Transverse colon (tissue), 4 donors: Measurements from ENCODE around the gene GNPTAB. TPM values are rescaled to one million over a fixed set of nuclear protein-coding genes. Genes with fewer than 3 reads are reported as not detected.

ENCODE experiments used
- DNase-seq: peaks from one replicate; pipeline ENCODE4 v3.0.0-alpha.2; 2019
- H3K27ac ChIP-seq, 4 donors: fragments of 200-600 bp; sonication (generic); 2 replicates each; pipeline ENCODE4 v1.5.1; 2016 to 2018; ENCODE audit warnings: inconsistent platforms in 4 of 4
- H3K27me3 ChIP-seq: fragments of 200-600 bp; sonication (generic); 2 replicates; pipeline ENCODE4 v1.5.1; 2017; ENCODE audit warnings: inconsistent platforms
- H3K36me3 ChIP-seq, 4 donors: fragments of 200-600 bp; sonication (generic); 2 replicates each; pipeline ENCODE4 v1.5.1; 2017 to 2019; ENCODE audit warnings: inconsistent platforms in 4 of 4
- H3K4me1 ChIP-seq, 4 donors: fragments of 200-600 bp; sonication (generic); 2 replicates each; pipeline ENCODE4 v1.5.1; 2017 to 2020; ENCODE audit warnings: inconsistent platforms in 4 of 4
- H3K4me3 ChIP-seq, 4 donors: fragments of 200-600 bp; sonication (generic); 1 replicate in 1 of 4; 2 replicates in 3 of 4; pipeline versions ENCODE4 v1.5.1 to v1.6.1; 2017 to 2019; ENCODE audit warnings: inconsistent platforms in 4 of 4
- H3K9me3 ChIP-seq, 2 donors: fragments of 200-600 bp; sonication (generic); 2 replicates each; pipeline ENCODE4 v1.5.1; 2017 to 2019; ENCODE audit warnings: inconsistent platforms in 2 of 2
- EP300 ChIP-seq: sonication (generic); formaldehyde crosslinking; IDR thresholded peaks from one replicate; pipeline ENCODE4 v1.6.1; 2017; ENCODE audit warnings: antibody characterized with exemption, low read depth
- POLR2A ChIP-seq: fragments of 450-650 bp; IDR thresholded peaks from one replicate; pipeline ENCODE4 v1.6.1; 2016; ENCODE audit warnings: antibody characterized with exemption, mild to moderate bottlenecking, moderate library complexity
- POLR2AphosphoS5 ChIP-seq, 3 donors: sonication (generic); formaldehyde crosslinking; IDR thresholded peaks; one replicate each; pipeline ENCODE4 v1.6.1; 2016; ENCODE audit warnings: antibody characterized with exemption in 3 of 3
- WGBS, 2 donors: methylation state at CpG; one replicate each; pipeline ENCODE4 v1.1.5; 2018; ENCODE audit warnings: low coverage in 1 of 2; 5-methylcytosine and 5-hydroxymethylcytosine counted together
- in situ Hi-C, 4 donors: fragments of 200-750 bp; cut with MboI; loops; one replicate each; pipeline versions ENCODE4 v1.15.0 to v1.15.1; 2017; ENCODE audit warnings: low sequenced_read_pairs in 3 of 4, low pct_ligation_motif_present in 1 of 4, low pct_unique_long_range_greater_than_20kb in 1 of 4
- intact Hi-C: fragments of 100-400 bp; cut with DNase I; formaldehyde crosslinking; loops from one replicate; pipeline ENCODE4 v1.15.1; 2023; ENCODE audit warnings: low total_unique reads
- total RNA-seq, 4 donors: library from RNA; depleted of rRNA; stranded (reverse); fragments of >200 nt; gene quantifications; one replicate each; pipeline ENCODE4 v1.1.0, GENCODE V29; 2016
- TF ChIP-seq, protein P1 (sequence below), 5 experiments: fragments of 200-600 bp in 3 of 5; fragments of 450-650 bp in 2 of 5; sonication (generic) in 3 of 5; IDR thresholded peaks; 1 replicate in 2 of 5; 2 replicates in 3 of 5; pipeline ENCODE4 v1.5.1; 2016 to 2017; ENCODE audit warnings: antibody characterized with exemption in 5 of 5, inconsistent platforms in 3 of 5, mild to moderate bottlenecking in 2 of 5, moderate library complexity in 1 of 5

GNPTAB gene
- total RNA-seq, 4 donors from 2014 or later, result 24.1 to 83.0 (median 64.5) TPM

DNA sequence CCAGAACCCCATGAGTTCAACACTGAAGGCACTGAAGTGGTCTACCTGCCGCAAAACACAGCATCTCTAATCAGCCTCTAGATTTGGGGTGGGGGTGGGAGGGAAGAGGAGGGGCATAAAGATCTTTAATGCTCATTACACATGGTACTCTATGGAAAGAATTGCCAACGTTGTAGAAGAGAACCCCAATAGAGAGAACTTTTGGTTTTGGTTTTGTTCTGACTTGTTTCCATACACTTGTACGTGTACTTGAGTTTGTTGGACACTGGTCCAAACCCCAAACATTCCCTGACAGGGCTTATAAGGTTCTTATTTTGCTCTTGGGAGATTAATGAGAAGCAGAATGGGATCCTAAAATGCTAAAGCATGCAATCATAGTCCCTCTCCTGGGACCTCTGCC is 31.0 kb downstream of the GNPTAB start:
- WGBS, 2 donors, result 70 to 100% methylated on average over 1 to 3 of the region's 3 CpGs
- in situ Hi-C loops, result no loop called here
- no peak overlapping the region for H3K27ac ChIP-seq
- peaks cover 0 to 4% (median 0%) of the 10 kb centered on the region in 4 donors for H3K4me1 ChIP-seq
- no peak overlapping the region for H3K4me3 ChIP-seq
- no peaks in the 10 kb centered on the region for H3K9me3 ChIP-seq
- intact Hi-C loops, result no loop called here
- TF ChIP-seq POLR2AphosphoS5 (IDR thresholded peaks at IDR 0.05) (no peak), POLR2A (no peak), EP300 (no peak)
- TF ChIP-seq, protein P1, sequence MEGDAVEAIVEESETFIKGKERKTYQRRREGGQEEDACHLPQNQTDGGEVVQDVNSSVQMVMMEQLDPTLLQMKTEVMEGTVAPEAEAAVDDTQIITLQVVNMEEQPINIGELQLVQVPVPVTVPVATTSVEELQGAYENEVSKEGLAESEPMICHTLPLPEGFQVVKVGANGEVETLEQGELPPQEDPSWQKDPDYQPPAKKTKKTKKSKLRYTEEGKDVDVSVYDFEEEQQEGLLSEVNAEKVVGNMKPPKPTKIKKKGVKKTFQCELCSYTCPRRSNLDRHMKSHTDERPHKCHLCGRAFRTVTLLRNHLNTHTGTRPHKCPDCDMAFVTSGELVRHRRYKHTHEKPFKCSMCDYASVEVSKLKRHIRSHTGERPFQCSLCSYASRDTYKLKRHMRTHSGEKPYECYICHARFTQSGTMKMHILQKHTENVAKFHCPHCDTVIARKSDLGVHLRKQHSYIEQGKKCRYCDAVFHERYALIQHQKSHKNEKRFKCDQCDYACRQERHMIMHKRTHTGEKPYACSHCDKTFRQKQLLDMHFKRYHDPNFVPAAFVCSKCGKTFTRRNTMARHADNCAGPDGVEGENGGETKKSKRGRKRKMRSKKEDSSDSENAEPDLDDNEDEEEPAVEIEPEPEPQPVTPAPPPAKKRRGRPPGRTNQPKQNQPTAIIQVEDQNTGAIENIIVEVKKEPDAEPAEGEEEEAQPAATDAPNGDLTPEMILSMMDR (IDR thresholded peaks at IDR 0.05), result no peak
- H3K36me3 ChIP-seq, result peaks cover 0 to 6% (median 0%) of the 10 kb centered on the region in 4 donors
- H3K27me3 ChIP-seq, result no peaks in the 10 kb centered on the region
- DNase-seq, result no peak

DNA sequence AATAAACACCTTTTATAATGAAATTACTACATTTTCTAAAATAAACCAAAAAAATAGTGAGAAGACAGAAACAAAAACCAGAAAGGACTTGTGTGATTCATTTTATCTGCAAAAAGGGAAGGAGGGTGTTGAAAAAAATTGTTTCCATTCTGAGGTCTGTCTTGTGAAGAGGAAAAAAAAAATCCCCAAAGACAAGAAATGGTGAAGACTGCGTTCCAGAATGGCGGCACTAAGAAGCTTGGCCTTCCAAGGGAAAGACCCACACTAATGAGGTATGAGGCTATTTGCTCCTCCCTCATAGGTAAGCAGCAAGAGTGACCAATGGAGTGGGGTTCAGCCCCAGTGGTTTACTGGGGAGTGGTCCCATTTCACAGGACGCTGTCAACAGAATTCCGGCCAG is 35.0 kb downstream of the GNPTAB start:
- H3K27me3 ChIP-seq, result no peaks in the 10 kb centered on the region
- intact Hi-C loops, result no loop called here
- in situ Hi-C loops, result no loop called here
- no peak overlapping the region for H3K4me3 ChIP-seq
- no peak overlapping the region for H3K27ac ChIP-seq
- H3K4me1 ChIP-seq, result peaks cover 0 to 31% (median 5%) of the 10 kb centered on the region in 4 donors
- H3K36me3 ChIP-seq, result peaks cover 0 to 6% (median 0%) of the 10 kb centered on the region in 4 donors
- no peak for DNase-seq
- TF ChIP-seq EP300 (no peak), POLR2A (no peak), POLR2AphosphoS5 (IDR thresholded peaks at IDR 0.05) (no peak)
- TF ChIP-seq, protein P1 (IDR thresholded peaks at IDR 0.05), result no peak
- WGBS, 2 donors, result 81 to 87% methylated on average over 4 of the region's 4 CpGs
- no peaks in the 10 kb centered on the region for H3K9me3 ChIP-seq

DNA sequence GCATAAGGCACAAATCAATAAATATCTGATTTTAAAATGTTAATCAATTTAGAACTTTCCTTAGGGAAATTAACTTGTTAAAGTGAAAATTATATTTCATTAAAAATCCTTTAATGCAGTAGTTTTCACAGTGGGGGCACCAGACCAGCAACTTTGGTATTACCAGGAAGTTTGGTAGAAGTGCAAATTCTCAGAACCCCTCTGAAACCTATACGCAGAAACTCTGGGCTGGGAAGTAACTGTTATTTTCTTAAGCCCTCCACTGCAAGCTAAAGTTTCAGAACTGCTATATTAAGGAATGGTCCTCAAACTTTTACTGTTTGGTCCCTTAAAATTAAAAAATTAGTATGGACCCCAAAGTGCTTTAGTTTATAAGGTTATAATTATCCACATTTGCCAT is 35.7 kb downstream of the GNPTAB start:
- 65 to 100% methylated on average over 1 of the region's 1 CpG for WGBS, 2 donors
- intact Hi-C loops, result no loop called here
- TF ChIP-seq POLR2A (no peak), POLR2AphosphoS5 (IDR thresholded peaks at IDR 0.05) (no peak), EP300 (no peak)
- TF ChIP-seq, protein P1 (IDR thresholded peaks at IDR 0.05), result no peak

DNA sequence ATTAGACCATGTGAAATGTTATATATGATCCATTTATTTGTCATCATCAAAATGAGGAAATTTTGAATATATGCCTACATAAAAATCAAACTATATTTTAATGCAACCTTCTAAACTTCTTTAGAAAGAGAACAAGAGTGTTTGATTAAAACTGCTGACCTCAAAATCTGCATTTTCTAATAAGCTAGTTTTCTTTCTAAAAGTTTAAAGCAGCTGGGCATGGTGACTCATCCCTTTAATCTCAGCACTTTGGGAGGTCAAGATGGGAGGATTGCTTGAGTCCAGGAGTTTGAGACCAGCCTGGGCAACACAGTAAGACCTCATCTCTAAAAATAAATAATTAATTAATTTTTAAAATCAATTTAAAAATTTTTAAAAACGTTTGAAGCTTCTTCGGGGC is 36.2 kb downstream of the GNPTAB start:
- Histone ChIP-seq H3K27ac (no peak overlapping the region), H3K27me3 (no peaks in the 10 kb centered on the region), H3K4me3 (no peak overlapping the region), H3K9me3 (no peaks in the 10 kb centered on the region), H3K4me1 (peaks cover 0 to 27% (median 5%) of the 10 kb centered on the region in 4 donors), H3K36me3 (peaks cover 0 to 6% (median 0%) of the 10 kb centered on the region in 4 donors)
- no peak for DNase-seq
- intact Hi-C loops (loop anchor here (5.0 kb wide), 1 partner anchor 33 kb away; no protein-coding TSS in a partner anchor), in situ Hi-C loops (no loop called here)
- 81 to 84% methylated on average over 2 of the region's 2 CpGs for WGBS, 2 donors
- TF ChIP-seq POLR2AphosphoS5 (IDR thresholded peaks at IDR 0.05) (no peak), POLR2A (no peak), EP300 (no peak)
- TF ChIP-seq, protein P1 (IDR thresholded peaks at IDR 0.05), result no peak

More for the DNA sequence above, 35.7 kb downstream of the GNPTAB start:
- no peak overlapping the region for H3K27ac ChIP-seq
- H3K4me1 ChIP-seq, result peaks cover 0 to 30% (median 5%) of the 10 kb centered on the region in 4 donors
- H3K36me3 ChIP-seq, result peaks cover 0 to 6% (median 0%) of the 10 kb centered on the region in 4 donors
- no peak overlapping the region for H3K4me3 ChIP-seq
- in situ Hi-C loops, result no loop called here
- H3K27me3 ChIP-seq, result no peaks in the 10 kb centered on the region
- DNase-seq, result no peak
- H3K9me3 ChIP-seq, result no peaks in the 10 kb centered on the region
